WTC11 (cell line): ENCODE data around the gene URI1. TPM values are rescaled to one million over a fixed set of nuclear protein-coding genes. Genes with fewer than 3 reads are reported as not detected.

Experiments used
- ATAC-seq: fragments of 200-7000 bp; cut with Tn5 transposase; 2 replicates; pipeline ENCODE4 v1.10.0; 2021; ENCODE audit warnings: mild to moderate bottlenecking, moderate library complexity
- CTCF ChIA-PET: fragments of 300-600 bp; sonication (Branson Sonifier 250); formaldehyde crosslinking; loops from one replicate; lab custom pipeline; 2021; ENCODE audit warnings: antibody characterized with exemption; lab: Charles Lee
- POLR2A ChIA-PET: fragments of 350-600 bp; sonication (Branson Sonifier 250); formaldehyde crosslinking; loops from one replicate; lab custom pipeline; 2021; ENCODE audit warnings: antibody characterized with exemption; lab: Charles Lee
- DNase-seq: peaks from one replicate; pipeline ENCODE4 v3.0.0; 2021; ENCODE audit warnings: low spot score
- H3K27ac Mint-ChIP-seq: 2 replicates; pipeline ENCODE4 v1.8.0; 2021; ENCODE audit warnings: mixed read lengths
- H3K27me3 Mint-ChIP-seq: 2 replicates; pipeline ENCODE4 v1.8.0; 2021; ENCODE audit warnings: low read depth, mild to moderate bottlenecking, moderate library complexity, mixed read lengths
- H3K36me3 Mint-ChIP-seq: 2 replicates; pipeline ENCODE4 v1.8.0; 2021; ENCODE audit warnings: mixed read lengths
- H3K4me1 Mint-ChIP-seq: 2 replicates; pipeline ENCODE4 v1.8.0; 2022; ENCODE audit warnings: mixed read lengths
- H3K4me3 Mint-ChIP-seq: 2 replicates; pipeline ENCODE4 v1.8.0; 2021; ENCODE audit warnings: mild to moderate bottlenecking, moderate library complexity, mixed read lengths
- H3K9me3 Mint-ChIP-seq: 2 replicates; pipeline ENCODE4 v1.8.0; 2021; ENCODE audit warnings: mixed read lengths
- ATF1 ChIP-seq: sonication (generic); formaldehyde crosslinking; IDR thresholded peaks from 2 replicates; pipeline ENCODE4 v1.8.1; 2023; ENCODE audit warnings: mild to moderate bottlenecking, moderate library complexity, missing genetic modification reagents
- CREB1 ChIP-seq: sonication (generic); formaldehyde crosslinking; IDR thresholded peaks from 2 replicates; pipeline ENCODE4 v1.8.0; 2023; ENCODE audit warnings: mild to moderate bottlenecking, missing genetic modification reagents
- ELF4 ChIP-seq: sonication (generic); formaldehyde crosslinking; IDR thresholded peaks from 2 replicates; pipeline ENCODE4 v1.8.1; 2022; ENCODE audit warnings: low read depth, mild to moderate bottlenecking, moderate library complexity, missing genetic modification reagents
- ETV6 ChIP-seq: sonication (generic); formaldehyde crosslinking; IDR thresholded peaks from 2 replicates; pipeline ENCODE4 v1.8.1; 2022; ENCODE audit warnings: mild to moderate bottlenecking, missing genetic modification reagents
- FOXK1 ChIP-seq: sonication (generic); formaldehyde crosslinking; IDR thresholded peaks from 2 replicates; pipeline ENCODE4 v1.8.0; 2022; ENCODE audit warnings: mild to moderate bottlenecking, moderate library complexity, missing genetic modification reagents
- MYBL2 ChIP-seq: sonication (generic); formaldehyde crosslinking; IDR thresholded peaks from 2 replicates; pipeline ENCODE4 v1.8.1; 2023; ENCODE audit warnings: mild to moderate bottlenecking, moderate library complexity, missing genetic modification reagents
- NFATC4 ChIP-seq: fragments of 250-450 bp; sonication (Bioruptor Pico); IDR thresholded peaks from 2 replicates; pipeline ENCODE4 v1.9.0; 2021; ENCODE audit warnings: mild to moderate bottlenecking
- NR2C2 ChIP-seq: sonication (generic); formaldehyde crosslinking; IDR thresholded peaks from 2 replicates; pipeline ENCODE4 v1.8.0; 2022; ENCODE audit warnings: mild to moderate bottlenecking, missing genetic modification reagents
- RORB ChIP-seq: fragments of 250-450 bp; sonication (Bioruptor Pico); IDR thresholded peaks from 2 replicates; pipeline ENCODE4 v1.9.0; 2021; ENCODE audit warnings: mild to moderate bottlenecking
- ZNF317 ChIP-seq: sonication (generic); formaldehyde crosslinking; IDR thresholded peaks from 2 replicates; pipeline ENCODE4 v1.8.1; 2023; ENCODE audit warnings: low read depth, mild to moderate bottlenecking, moderate library complexity, missing genetic modification reagents, borderline replicate concordance
- total RNA-seq: library from RNA; stranded (reverse); gene quantifications from 3 replicates; pipeline ENCODE4 v1.2.3, GENCODE V29; 2021
- TF ChIP-seq, protein P1 (sequence below): sonication (generic); formaldehyde crosslinking; IDR thresholded peaks from 2 replicates; pipeline ENCODE4 v1.8.0; 2023; ENCODE audit warnings: missing genetic modification reagents
- TF ChIP-seq, protein P2 (sequence below): fragments of 250-450 bp; sonication (Bioruptor Pico); IDR thresholded peaks from 2 replicates; pipeline ENCODE4 v1.9.0; 2021; ENCODE audit warnings: mild to moderate bottlenecking, borderline replicate concordance
- TF ChIP-seq, protein P3 (sequence below): sonication (generic); formaldehyde crosslinking; IDR thresholded peaks from 2 replicates; pipeline ENCODE4 v1.8.1; 2022; ENCODE audit warnings: low read depth, mild to moderate bottlenecking, moderate library complexity, missing genetic modification reagents, borderline replicate concordance
- TF ChIP-seq, protein P4 (sequence below): sonication (generic); formaldehyde crosslinking; IDR thresholded peaks from 2 replicates; pipeline ENCODE4 v1.8.1; 2022; ENCODE audit warnings: mild to moderate bottlenecking, missing genetic modification reagents, moderate library complexity, borderline replicate concordance
- TF ChIP-seq, protein P5 (sequence below): sonication (generic); formaldehyde crosslinking; IDR thresholded peaks from 2 replicates; pipeline ENCODE4 v1.8.1; 2023; ENCODE audit warnings: mild to moderate bottlenecking, missing genetic modification reagents, moderate library complexity
- TF ChIP-seq, protein P6 (sequence below): sonication (generic); formaldehyde crosslinking; IDR thresholded peaks from 2 replicates; pipeline ENCODE4 v1.8.0; 2023; ENCODE audit warnings: missing genetic modification reagents, mild to moderate bottlenecking, borderline replicate concordance
- TF ChIP-seq, protein P7 (sequence below): sonication (generic); formaldehyde crosslinking; conservative IDR thresholded peaks from 2 replicates; pipeline ENCODE4 v1.8.1; 2022; ENCODE audit warnings: mild to moderate bottlenecking, missing genetic modification reagents

URI1 gene
- total RNA-seq, 1 experiment from 2014 or later = 57.1 TPM

DNA sequence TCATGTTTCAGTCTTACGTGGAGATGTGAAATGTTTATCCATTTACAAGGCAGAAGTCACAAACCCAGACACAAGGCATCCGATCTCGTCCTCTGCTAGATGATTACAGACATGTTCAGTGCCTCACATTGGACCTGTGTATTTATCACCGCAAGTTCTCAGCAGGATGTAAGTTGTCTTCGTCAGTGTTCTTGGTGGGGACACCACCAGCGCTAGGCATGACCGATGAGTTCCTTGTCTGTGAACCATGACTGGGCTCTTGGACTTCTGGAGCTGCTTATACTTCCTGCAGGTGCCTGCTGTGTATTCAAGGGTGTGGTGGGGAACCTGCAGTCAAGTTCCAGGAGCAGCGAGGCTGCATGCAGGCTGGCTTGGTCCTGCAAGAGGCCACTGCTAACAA is 105.4 kb downstream of the URI1 start (continued):
- TF ChIP-seq, protein P1, sequence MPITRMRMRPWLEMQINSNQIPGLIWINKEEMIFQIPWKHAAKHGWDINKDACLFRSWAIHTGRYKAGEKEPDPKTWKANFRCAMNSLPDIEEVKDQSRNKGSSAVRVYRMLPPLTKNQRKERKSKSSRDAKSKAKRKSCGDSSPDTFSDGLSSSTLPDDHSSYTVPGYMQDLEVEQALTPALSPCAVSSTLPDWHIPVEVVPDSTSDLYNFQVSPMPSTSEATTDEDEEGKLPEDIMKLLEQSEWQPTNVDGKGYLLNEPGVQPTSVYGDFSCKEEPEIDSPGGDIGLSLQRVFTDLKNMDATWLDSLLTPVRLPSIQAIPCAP (CRISPR knock-in tag) = no peak
- no peak for TF ChIP-seq NFATC4 (CRISPR knock-in tag)
- TF ChIP-seq ATF1 (CRISPR knock-in tag) = no peak
- no peak for TF ChIP-seq RORB (CRISPR knock-in tag)
- TF ChIP-seq NR2C2 = no peak
- TF ChIP-seq CREB1 (CRISPR knock-in tag) = no peak
- no peak for TF ChIP-seq MYBL2 (CRISPR knock-in tag)
- TF ChIP-seq, protein P2, sequence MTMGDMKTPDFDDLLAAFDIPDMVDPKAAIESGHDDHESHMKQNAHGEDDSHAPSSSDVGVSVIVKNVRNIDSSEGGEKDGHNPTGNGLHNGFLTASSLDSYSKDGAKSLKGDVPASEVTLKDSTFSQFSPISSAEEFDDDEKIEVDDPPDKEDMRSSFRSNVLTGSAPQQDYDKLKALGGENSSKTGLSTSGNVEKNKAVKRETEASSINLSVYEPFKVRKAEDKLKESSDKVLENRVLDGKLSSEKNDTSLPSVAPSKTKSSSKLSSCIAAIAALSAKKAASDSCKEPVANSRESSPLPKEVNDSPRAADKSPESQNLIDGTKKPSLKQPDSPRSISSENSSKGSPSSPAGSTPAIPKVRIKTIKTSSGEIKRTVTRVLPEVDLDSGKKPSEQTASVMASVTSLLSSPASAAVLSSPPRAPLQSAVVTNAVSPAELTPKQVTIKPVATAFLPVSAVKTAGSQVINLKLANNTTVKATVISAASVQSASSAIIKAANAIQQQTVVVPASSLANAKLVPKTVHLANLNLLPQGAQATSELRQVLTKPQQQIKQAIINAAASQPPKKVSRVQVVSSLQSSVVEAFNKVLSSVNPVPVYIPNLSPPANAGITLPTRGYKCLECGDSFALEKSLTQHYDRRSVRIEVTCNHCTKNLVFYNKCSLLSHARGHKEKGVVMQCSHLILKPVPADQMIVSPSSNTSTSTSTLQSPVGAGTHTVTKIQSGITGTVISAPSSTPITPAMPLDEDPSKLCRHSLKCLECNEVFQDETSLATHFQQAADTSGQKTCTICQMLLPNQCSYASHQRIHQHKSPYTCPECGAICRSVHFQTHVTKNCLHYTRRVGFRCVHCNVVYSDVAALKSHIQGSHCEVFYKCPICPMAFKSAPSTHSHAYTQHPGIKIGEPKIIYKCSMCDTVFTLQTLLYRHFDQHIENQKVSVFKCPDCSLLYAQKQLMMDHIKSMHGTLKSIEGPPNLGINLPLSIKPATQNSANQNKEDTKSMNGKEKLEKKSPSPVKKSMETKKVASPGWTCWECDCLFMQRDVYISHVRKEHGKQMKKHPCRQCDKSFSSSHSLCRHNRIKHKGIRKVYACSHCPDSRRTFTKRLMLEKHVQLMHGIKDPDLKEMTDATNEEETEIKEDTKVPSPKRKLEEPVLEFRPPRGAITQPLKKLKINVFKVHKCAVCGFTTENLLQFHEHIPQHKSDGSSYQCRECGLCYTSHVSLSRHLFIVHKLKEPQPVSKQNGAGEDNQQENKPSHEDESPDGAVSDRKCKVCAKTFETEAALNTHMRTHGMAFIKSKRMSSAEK = no peak
- TF ChIP-seq, all 79 proteins: peak for 0

DNA sequence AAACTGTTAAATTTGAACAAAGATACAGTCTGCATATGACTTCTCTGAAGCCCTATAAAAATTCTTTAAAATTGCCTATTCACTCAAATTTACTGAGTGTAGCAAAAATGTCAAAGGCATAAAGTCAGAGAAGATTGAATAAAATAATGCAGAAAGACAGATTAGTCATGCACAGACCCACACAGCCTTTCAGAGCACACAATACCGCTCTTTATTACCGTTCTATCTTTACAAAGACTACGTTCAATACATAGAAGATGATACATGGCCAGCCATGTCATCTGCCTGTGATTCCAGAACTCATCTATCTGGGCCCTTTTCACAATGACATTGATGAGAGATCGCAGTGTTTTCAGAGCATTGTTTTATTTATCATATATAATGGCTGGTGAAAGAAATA is 107.2 kb downstream of the URI1 start:
- ChIA-PET CTCF (no interaction called here), POLR2A (no interaction called here)
- H3K4me1 Mint-ChIP-seq = peaks cover 11% of the 10 kb centered on the region
- DNase-seq = no peak
- ATAC-seq = no peak
- TF ChIP-seq ETV6 (CRISPR knock-in tag) (no peak), ZNF317 (no peak), ELF4 (CRISPR knock-in tag) (no peak), FOXK1 (CRISPR knock-in tag) (no peak)
- TF ChIP-seq, protein P3, sequence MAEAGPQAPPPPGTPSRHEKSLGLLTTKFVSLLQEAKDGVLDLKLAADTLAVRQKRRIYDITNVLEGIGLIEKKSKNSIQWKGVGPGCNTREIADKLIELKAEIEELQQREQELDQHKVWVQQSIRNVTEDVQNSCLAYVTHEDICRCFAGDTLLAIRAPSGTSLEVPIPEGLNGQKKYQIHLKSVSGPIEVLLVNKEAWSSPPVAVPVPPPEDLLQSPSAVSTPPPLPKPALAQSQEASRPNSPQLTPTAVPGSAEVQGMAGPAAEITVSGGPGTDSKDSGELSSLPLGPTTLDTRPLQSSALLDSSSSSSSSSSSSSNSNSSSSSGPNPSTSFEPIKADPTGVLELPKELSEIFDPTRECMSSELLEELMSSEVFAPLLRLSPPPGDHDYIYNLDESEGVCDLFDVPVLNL (CRISPR knock-in tag) = no peak
- TF ChIP-seq, protein P4, sequence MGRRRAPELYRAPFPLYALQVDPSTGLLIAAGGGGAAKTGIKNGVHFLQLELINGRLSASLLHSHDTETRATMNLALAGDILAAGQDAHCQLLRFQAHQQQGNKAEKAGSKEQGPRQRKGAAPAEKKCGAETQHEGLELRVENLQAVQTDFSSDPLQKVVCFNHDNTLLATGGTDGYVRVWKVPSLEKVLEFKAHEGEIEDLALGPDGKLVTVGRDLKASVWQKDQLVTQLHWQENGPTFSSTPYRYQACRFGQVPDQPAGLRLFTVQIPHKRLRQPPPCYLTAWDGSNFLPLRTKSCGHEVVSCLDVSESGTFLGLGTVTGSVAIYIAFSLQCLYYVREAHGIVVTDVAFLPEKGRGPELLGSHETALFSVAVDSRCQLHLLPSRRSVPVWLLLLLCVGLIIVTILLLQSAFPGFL = no peak
- TF ChIP-seq, protein P5, sequence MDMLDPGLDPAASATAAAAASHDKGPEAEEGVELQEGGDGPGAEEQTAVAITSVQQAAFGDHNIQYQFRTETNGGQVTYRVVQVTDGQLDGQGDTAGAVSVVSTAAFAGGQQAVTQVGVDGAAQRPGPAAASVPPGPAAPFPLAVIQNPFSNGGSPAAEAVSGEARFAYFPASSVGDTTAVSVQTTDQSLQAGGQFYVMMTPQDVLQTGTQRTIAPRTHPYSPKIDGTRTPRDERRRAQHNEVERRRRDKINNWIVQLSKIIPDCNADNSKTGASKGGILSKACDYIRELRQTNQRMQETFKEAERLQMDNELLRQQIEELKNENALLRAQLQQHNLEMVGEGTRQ = no peak
- TF ChIP-seq, protein P6, sequence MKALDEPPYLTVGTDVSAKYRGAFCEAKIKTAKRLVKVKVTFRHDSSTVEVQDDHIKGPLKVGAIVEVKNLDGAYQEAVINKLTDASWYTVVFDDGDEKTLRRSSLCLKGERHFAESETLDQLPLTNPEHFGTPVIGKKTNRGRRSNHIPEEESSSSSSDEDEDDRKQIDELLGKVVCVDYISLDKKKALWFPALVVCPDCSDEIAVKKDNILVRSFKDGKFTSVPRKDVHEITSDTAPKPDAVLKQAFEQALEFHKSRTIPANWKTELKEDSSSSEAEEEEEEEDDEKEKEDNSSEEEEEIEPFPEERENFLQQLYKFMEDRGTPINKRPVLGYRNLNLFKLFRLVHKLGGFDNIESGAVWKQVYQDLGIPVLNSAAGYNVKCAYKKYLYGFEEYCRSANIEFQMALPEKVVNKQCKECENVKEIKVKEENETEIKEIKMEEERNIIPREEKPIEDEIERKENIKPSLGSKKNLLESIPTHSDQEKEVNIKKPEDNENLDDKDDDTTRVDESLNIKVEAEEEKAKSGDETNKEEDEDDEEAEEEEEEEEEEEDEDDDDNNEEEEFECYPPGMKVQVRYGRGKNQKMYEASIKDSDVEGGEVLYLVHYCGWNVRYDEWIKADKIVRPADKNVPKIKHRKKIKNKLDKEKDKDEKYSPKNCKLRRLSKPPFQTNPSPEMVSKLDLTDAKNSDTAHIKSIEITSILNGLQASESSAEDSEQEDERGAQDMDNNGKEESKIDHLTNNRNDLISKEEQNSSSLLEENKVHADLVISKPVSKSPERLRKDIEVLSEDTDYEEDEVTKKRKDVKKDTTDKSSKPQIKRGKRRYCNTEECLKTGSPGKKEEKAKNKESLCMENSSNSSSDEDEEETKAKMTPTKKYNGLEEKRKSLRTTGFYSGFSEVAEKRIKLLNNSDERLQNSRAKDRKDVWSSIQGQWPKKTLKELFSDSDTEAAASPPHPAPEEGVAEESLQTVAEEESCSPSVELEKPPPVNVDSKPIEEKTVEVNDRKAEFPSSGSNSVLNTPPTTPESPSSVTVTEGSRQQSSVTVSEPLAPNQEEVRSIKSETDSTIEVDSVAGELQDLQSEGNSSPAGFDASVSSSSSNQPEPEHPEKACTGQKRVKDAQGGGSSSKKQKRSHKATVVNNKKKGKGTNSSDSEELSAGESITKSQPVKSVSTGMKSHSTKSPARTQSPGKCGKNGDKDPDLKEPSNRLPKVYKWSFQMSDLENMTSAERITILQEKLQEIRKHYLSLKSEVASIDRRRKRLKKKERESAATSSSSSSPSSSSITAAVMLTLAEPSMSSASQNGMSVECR = no peak
- TF ChIP-seq, protein P7, sequence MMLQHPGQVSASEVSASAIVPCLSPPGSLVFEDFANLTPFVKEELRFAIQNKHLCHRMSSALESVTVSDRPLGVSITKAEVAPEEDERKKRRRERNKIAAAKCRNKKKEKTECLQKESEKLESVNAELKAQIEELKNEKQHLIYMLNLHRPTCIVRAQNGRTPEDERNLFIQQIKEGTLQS = no peak
- no peaks in the 10 kb centered on the region for H3K27me3 Mint-ChIP-seq
- no peaks in the 10 kb centered on the region for H3K36me3 Mint-ChIP-seq
- H3K4me3 Mint-ChIP-seq = no peak overlapping the region
- no peak overlapping the region for H3K27ac Mint-ChIP-seq
- no peaks in the 10 kb centered on the region for H3K9me3 Mint-ChIP-seq
